Activated gamma-delta T cell treated with Interleukin-2 at 50 U/mL for 16 hours (primary cell): ENCODE data around the gene TENM4.

Experiments used
- DNase-seq: peaks from one replicate; pipeline ENCODE4 v3.0.0-alpha.2; 2020

The TENM4 gene

GRCh38 chr11:78791964-78792363 is 648.9 kb downstream of the TENM4 start:
- no peak for DNase-seq

- DNase-seq, result no peak
Measured at GRCh38 chr11:78791254-78791653, 649.6 kb downstream of the TENM4 start.

GRCh38 chr11:78790784-78791183 is 650.0 kb downstream of the TENM4 start:
- DNase-seq, result no peak

- DNase-seq, result no peak
Measured at GRCh38 chr11:78789375-78789774, 651.5 kb downstream of the TENM4 start.

GRCh38 chr11:78788533-78788932 is 652.3 kb downstream of the TENM4 start:
- no peak for DNase-seq

- DNase-seq, result no peak
Measured at GRCh38 chr11:78787696-78788095, 653.1 kb downstream of the TENM4 start.

- no peak for DNase-seq
Measured at GRCh38 chr11:78786746-78787145, 654.1 kb downstream of the TENM4 start.

GRCh38 chr11:78786086-78786485 is 654.7 kb downstream of the TENM4 start:
- no peak for DNase-seq

GRCh38 chr11:78784321-78785061 is 656.3 kb downstream of the TENM4 start:
- DNase-seq, result no peak

GRCh38 chr11:78783846-78784245 is 657.0 kb downstream of the TENM4 start:
- no peak for DNase-seq

GRCh38 chr11:78783301-78783700 is 657.5 kb downstream of the TENM4 start:
- DNase-seq, result no peak

GRCh38 chr11:78782725-78783124 is 658.1 kb downstream of the TENM4 start:
- DNase-seq, result no peak

- no peak for DNase-seq
Measured at GRCh38 chr11:78780889-78781288, 659.9 kb downstream of the TENM4 start.

GRCh38 chr11:78773492-78773891 is 667.3 kb downstream of the TENM4 start:
- no peak for DNase-seq

- DNase-seq, result no peak
Measured at GRCh38 chr11:78773077-78773476, 667.8 kb downstream of the TENM4 start.

GRCh38 chr11:78772186-78772585 is 668.6 kb downstream of the TENM4 start:
- DNase-seq, result no peak

- no peak for DNase-seq
Measured at GRCh38 chr11:78770931-78771330, 669.9 kb downstream of the TENM4 start.

- no peak for DNase-seq
Measured at GRCh38 chr11:78768971-78769370, 671.9 kb downstream of the TENM4 start.

GRCh38 chr11:78768345-78768744 is 672.5 kb downstream of the TENM4 start:
- DNase-seq, result no peak

GRCh38 chr11:78767027-78767932 is 673.5 kb downstream of the TENM4 start:
- no peak for DNase-seq

GRCh38 chr11:78764946-78765345 is 675.9 kb downstream of the TENM4 start:
- DNase-seq, result no peak

- no peak for DNase-seq
Measured at GRCh38 chr11:78763664-78764063, 677.2 kb downstream of the TENM4 start.

GRCh38 chr11:78762105-78762504 is 678.7 kb downstream of the TENM4 start:
- no peak for DNase-seq

- no peak for DNase-seq
Measured at GRCh38 chr11:78759071-78759470, 681.8 kb downstream of the TENM4 start.
